IPS-20b (cell line): ENCODE measurements around the gene GJA9.

ENCODE experiments used
- H3K27ac ChIP-seq: one replicate; pipeline ENCODE4 v1.5.1; 2013; ENCODE audit warnings: low read length
- H3K27me3 ChIP-seq: 2 replicates; pipeline ENCODE4 v1.6.1; 2013; ENCODE audit warnings: mild to moderate bottlenecking, low read length, inconsistent platforms; ENCODE audit not compliant: insufficient read depth
- H3K36me3 ChIP-seq: 2 replicates; pipeline ENCODE4 v1.6.1; 2013; ENCODE audit warnings: low read depth, mild to moderate bottlenecking, inconsistent platforms, low read length, moderate library complexity; ENCODE audit not compliant: insufficient read depth
- H3K4me1 ChIP-seq: 2 replicates; pipeline ENCODE4 v1.6.1; 2013; ENCODE audit warnings: mild to moderate bottlenecking, control low read depth, inconsistent platforms, low read length, moderate library complexity; ENCODE audit not compliant: insufficient read depth
- H3K4me3 ChIP-seq: 2 replicates; pipeline ENCODE4 v1.5.1; 2013; ENCODE audit warnings: mild to moderate bottlenecking, low read length, inconsistent platforms
- H3K9ac ChIP-seq: 2 replicates; pipeline ENCODE4 v1.6.1; 2013; ENCODE audit warnings: low read depth, mild to moderate bottlenecking, inconsistent platforms, low read length, moderate library complexity
- H3K9me3 ChIP-seq: 2 replicates; pipeline ENCODE4 v1.6.1; 2013; ENCODE audit warnings: mild to moderate bottlenecking, low read depth, low read length, inconsistent platforms; ENCODE audit not compliant: insufficient read depth

GJA9 gene

DNA sequence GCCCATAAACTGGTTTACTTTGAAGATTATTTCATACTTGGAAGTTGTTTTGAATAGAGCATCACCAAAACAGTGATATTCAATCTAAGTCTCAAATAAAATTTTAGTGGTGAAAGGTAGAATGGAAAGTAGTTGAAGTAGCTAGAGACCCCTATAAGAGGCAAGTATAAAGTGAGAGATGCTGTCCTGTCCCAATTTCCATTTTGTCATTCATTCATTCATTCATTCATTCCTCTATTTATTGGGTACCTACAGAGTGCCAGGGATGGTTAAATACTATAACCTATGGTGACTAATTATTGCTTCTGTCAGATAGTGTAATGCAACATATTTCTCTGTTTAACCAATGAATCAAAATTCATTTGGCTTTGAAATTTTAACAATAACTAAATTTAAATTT is 54.5 kb downstream of the GJA9 start:
- H3K9me3 ChIP-seq = no peaks in the 10 kb centered on the region
- H3K36me3 ChIP-seq = no peaks in the 10 kb centered on the region
- no peak overlapping the region for H3K27ac ChIP-seq
- no peak overlapping the region for H3K9ac ChIP-seq
- H3K27me3 ChIP-seq = no peaks in the 10 kb centered on the region; the same call in 1 of the 2 replicates
- no peak overlapping the region for H3K4me3 ChIP-seq
- H3K4me1 ChIP-seq = no peaks in the 10 kb centered on the region

DNA sequence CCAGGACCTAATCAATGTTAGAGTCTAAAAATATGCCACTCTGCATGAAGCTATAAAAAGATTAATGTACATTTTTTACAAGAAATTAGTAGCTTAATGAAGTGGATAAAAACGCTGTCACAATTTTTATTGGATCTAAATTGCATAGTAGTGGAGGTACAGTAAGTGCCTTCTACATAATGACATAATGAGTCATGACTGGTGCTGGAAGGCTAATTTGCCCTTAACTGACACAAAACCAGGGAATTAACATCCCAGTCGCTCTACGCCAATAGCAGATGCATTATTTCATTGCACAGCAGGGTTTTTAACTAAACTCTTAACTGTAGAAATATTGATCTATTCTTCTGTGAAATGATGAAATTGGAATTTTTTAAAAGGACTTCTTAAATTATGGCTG is 55.1 kb downstream of the GJA9 start:
- H3K9me3 ChIP-seq = no peaks in the 10 kb centered on the region
- no peak overlapping the region for H3K4me3 ChIP-seq
- no peak overlapping the region for H3K9ac ChIP-seq
- H3K4me1 ChIP-seq = no peaks in the 10 kb centered on the region
- H3K27ac ChIP-seq = no peak overlapping the region
- no peaks in the 10 kb centered on the region; the same call in 1 of the 2 replicates for H3K27me3 ChIP-seq
- H3K36me3 ChIP-seq = no peaks in the 10 kb centered on the region
